NOMO-1 treated with dmso at 0.1 percent for 144 hours (cell line): ENCODE results near the gene DNER.
"Not testable (repeated sequence)": the region's sequence is repeated elsewhere in the genome, so short reads cannot be mapped to it uniquely, and the experiment has no call there.

Source experiments
- DNase-seq: peaks from one replicate; lab custom pipeline; 2025; ENCODE audit not compliant: unreplicated experiment; lab: John Stamatoyannopoulos, UW

Gene DNER

GRCh38 chr2:229346816-229347540, 367.4 kb downstream of the DNER start:
- no peak for DNase-seq

GRCh38 chr2:229344955-229345354, 369.4 kb downstream of the DNER start:
- DNase-seq, result no peak

GRCh38 chr2:229344151-229344551, 370.2 kb downstream of the DNER start:
- DNase-seq, result no peak

GRCh38 chr2:229343661-229344060, 370.7 kb downstream of the DNER start:
- no peak for DNase-seq

- no peak for DNase-seq
Measured at GRCh38 chr2:229342376-229342775, 372.0 kb downstream of the DNER start.

- DNase-seq, result no peak
Measured at GRCh38 chr2:229340086-229340760, 374.1 kb downstream of the DNER start.

GRCh38 chr2:229339618-229340017, 374.7 kb downstream of the DNER start:
- DNase-seq, result no peak

- not testable (repeated sequence) for DNase-seq
Measured at GRCh38 chr2:229339171-229339570, 375.2 kb downstream of the DNER start.

GRCh38 chr2:229335877-229336346, 378.4 kb downstream of the DNER start:
- DNase-seq, result no peak

- no peak for DNase-seq
Measured at GRCh38 chr2:229335330-229335729, 379.0 kb downstream of the DNER start.

- peak; percentile 92 for DNase-seq
Measured at GRCh38 chr2:229330952-229331351, 383.4 kb downstream of the DNER start.

GRCh38 chr2:229319558-229319957, 394.8 kb downstream of the DNER start:
- DNase-seq, result no peak

- DNase-seq, result no peak
Measured at GRCh38 chr2:229314117-229314516, 400.2 kb downstream of the DNER start.

- DNase-seq, result no peak
Measured at GRCh38 chr2:229313591-229313990, 400.8 kb downstream of the DNER start.
